NCI-H524 (cell line): ENCODE data around the gene MYO1C.

Experiments
- DNase-seq, 2 experiments: peaks; one replicate each; lab custom pipeline; 2025; lab: John Stamatoyannopoulos, UW

Gene MYO1C

DNA sequence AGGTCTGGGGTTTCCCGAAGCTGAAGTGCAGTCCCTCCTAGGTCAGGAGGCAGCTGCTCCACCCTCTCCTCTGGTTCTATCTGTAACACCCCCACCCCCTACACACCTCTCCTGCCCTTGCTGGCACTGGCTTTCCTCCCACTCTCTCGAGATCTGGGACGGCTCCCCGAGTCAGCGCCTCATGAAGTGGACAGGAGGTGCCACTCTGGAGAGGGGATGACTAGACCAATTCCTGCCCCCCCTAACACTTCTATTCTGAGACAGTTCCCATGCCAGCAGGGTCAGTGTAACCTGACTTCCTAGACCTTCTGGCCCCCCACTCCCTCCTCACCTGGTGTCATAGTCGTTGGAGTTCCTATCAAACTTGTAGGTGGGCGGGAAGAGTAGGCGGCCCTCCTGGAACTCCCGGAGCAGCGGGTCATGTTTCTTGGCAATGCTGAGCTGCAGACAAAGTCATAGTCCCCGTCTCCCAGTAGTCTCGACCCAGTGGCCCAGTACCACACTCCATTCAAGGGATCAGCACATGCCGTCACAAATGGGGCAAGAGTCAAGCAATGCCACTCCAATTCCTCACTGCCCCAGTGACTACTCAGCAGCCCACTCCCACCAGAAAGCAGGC is 14.3 kb upstream of the MYO1C start:
- DNase-seq = no peak

GRCh38 chr17:1505586-1505985 is 13.1 kb upstream of the MYO1C start:
- no peak for DNase-seq

DNA sequence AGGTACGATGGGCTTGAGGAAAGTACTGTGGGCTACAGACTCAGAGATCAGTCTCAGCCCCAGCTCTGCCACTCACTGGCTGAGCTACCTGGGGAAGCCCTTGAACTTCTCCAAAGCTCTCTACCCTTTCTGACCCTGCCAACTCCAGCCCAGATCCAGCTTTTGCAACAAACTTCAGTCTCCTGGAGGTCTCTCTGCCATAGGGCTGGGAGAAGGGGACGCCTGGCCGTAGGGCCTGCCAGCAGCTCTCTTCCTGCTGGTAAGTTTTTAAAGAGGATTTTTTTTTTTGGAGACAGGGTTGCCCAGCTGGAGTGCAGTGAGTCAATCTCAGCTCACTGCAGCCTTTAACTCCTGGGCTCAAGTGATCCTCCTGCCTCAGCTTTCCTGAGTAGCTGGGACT is 12.4 kb upstream of the MYO1C start:
- no peak for DNase-seq

DNA sequence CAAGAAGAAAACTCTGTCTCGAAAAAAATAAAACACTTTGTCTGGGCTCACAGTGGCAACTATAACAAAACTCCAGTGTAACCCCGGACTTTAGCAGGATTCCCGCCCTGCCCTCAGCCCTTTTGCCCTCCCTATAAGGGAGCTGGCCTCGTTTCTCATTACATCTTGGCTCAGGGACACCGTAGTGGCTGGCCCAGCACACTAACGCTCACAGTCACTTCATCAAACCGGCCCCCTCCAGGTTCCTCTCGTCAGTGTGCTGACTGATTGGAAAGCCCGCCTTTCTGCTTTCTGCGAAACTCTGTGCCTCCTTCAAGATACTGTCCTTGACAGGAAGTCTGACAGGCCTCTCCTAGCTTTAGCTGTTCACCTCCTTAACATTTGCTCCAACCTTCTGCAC is 11.2 kb upstream of the MYO1C start:
- DNase-seq = no peak

- no peak for DNase-seq
Measured at GRCh38 chr17:1498869-1499268, 6.4 kb upstream of the MYO1C start.

DNA sequence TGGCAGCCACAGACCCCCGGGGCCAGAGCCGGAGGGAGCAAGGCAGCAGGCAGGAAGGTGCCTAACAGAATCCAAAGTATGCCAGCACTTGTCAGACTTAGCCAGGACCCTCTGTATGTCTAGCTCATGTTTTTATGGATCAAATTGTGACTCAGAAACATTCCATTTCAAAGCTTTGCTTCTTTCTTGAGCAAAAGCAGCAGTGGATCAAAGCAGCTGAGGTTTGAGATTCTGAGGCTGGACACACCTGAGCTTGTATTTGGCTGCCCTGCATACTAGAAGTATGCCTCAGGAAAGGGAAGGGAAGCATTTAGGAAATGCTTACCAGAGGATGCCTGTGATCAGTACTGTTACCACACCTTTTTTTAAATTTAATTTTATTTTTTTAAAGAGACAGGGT is 5.7 kb upstream of the MYO1C start:
- no peak for DNase-seq

DNA sequence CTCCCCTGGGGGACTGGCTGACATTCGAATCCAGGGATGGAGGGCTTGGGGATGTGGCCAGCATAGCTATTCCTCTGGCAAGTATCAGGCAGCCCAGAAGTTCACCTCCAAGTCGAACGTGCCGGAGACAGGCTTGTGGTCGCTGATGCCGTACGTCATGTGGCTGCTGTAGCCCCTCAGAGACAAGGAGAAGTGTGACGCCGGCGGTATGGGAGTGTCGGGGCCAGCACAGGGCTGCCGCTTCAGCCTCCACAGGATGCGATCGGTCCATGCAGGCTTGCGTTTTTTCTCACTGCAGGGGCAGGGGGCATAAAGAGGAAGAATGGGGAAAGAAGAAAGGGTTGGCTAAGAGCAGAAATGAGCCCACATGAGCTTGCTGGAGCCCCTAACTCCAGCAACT is 5.3 kb upstream of the MYO1C start:
- DNase-seq = no peak

DNA sequence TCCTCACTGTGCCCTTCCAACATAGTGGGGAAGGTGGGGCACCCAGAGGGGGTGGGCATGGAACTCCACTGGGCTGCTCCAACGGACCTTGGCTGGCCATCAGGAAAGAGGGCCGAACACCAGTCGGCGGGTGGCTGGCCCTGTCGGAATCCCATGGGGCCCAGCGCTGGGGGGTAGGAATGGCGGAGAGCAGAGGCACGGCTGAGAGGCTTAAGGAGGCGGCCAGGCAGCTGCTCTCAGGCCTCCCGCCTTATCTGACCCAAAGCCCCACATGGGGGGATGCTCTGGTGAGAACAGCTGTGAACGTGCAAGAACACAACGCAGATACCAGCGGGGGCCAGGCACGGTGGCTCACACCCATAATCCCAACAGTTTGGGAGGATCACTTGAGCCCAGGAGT is 4.4 kb upstream of the MYO1C start:
- no peak for DNase-seq

- no peak for DNase-seq
Measured at GRCh38 chr17:1495265-1495989, 2.9 kb upstream of the MYO1C start.

DNA sequence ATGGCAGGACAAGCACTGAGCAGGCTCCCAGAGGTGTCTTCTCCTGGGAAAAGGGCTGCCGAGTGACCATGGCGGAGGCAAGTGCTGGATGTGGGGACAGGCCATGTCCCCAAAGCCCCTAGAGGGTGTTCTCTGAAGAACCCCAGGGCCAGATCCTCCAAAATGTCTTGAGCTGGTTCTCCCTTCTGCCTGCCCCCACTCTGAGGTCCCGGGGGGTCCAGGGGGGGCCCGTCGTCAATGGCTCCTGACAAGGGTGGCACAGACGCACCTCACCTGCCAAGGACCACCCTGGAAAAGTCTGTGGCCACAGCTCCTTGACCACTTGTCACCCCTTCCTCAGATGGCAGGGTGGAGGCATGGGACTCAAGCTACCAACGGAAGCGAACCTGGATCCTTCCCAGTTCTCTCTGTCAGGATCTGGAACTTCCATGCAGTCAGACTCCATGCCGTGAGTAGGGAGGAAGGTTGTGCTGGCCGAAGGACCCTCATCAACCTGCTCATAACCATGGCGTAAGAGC is 2.3 kb upstream of the MYO1C start:
- no peak for DNase-seq

- DNase-seq = no peak
Measured at GRCh38 chr17:1494203-1494602, 1.7 kb upstream of the MYO1C start.

DNA sequence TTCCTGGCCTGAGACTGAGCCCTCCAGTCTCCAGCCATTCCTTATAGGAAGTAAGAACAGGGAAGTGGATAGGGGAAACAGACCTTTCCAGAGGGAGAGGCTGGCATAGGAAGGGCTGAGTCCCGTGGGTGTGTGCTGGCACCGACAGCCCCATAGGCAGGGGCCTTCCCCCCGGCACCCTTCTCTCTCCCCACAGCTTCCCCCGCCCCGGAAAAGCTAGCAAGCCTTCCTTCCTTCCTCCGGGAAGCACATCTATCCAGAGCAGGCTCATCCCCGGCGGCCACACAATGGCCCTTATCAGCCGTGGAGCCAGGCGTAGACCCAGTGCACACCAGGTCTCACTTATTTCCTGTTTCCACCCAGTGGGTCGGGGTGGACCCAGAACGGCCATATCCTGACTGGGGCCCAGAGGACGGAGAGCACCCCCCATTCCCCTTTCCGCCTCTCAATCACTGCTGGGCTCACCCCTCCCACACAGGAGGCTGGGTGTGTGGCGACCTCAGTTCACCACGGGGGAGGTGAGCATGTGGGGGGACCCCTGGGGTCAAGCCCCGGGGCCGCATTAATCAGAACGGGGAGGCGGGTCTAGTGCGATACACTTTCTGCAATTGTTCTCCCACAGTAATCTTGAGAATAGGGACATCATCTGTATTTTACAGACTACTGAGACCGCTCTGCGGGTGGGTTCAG is 950 bp upstream of the MYO1C start:
- no peak for DNase-seq

DNA sequence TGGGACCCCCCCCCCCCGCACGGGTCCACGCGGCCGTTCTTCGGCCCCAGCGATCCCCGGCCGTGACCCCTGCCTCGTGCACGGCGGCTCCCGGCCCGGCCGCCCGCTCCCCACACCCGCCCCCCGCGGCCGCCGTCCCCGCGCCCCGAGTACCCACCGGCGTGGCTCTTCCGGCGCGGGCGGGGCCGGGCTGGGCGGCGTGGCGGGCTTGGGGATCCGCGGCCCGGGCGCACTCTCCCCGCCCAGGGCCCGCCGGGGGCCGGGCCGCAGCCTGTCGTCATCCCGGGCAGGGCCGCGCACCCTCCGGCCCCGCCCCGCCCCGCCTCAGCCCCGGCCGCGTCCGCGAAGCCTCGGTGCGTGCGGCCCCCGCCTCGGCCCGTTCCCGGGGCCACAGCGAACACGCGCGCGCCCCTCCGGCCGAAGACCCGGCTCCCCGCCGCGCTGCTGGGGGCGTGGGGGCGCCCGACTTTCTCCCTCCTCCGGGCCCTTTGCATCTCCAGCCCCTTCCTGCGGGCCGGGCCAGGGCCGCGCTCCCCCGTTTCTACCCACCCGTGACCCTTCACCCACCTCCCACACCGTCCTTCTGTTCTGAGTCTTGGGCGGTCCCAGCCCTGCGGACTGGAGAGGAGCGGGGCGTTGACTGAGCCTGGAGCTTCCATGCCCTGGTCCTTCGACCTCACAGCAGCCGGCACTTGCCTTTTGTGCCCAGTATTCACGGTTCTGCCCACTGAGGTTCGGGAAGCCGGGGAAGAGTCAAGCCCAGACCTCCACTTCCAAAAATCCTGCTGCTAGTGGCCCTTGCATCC is 840 bp downstream of the MYO1C start:
- DNase-seq = no peak

- DNase-seq = peak in 1 of 2 experiments; percentile 53
Measured at GRCh38 chr17:1490643-1491442, 1.6 kb downstream of the MYO1C start.

DNA sequence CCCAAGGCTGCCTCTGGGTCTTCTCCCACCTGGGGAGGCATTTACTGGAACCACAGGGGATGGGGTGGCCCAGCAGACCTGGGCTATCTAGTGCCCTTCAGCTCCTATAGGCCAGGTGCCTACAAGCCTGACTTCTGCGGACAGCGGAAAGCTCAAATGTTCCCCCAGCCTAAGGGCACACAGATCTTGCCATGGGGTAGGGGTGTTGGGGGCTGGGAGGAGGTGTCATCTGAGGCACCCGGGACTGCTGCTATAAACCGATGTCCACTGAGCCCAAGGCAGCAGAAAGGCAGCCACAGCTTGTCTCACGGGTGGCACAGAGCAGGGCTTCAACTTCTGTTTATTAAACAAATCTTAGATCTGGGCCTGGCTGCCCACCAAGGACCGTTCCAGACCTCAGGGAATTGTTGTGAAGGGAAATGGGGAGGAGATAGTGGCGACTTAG is 3.6 kb downstream of the MYO1C start:
- no peak for DNase-seq

DNA sequence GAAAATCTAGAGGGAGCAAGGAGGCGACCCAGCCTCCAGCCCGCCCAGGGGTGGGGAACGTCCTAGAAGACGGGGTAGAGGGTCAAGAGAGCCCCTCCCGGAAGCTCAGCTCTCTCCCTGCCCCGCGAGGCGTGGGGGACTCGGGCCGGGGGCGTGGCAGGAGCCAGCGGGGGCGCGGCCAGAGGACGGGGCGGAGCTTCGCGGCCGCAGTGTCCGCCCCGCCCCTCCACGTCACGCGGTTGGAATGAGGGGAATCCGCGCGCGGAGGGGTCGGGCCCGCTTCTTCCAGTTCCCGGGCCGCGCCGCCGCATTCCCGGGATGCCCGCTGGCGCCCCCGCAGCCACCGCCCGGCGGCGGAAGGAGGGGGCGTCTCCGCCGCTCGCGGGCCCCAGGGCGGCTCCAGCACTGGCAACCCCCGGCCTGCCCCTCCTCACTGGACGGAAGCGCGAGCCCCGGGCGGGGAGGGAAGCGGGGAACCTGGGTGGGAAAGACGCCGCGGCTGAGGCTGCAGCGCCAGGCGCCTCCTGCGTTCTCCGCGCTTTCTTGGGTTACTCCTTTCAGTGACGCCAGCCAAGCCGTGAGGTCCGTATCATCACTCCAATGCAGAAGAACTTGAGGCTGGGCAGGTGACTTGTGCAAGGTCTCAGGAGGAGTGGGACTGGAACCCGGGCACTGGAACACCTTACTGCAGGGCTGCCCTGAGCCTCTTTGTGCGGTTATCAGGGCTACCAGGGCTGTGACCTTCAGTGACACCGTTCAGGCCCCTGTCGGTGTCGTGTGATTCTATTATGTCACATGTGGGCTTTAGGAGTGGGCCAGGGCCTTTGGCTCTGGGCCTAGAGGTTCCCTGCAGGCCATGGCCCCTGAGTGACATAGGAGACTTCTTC is 4.3 kb downstream of the MYO1C start:
- DNase-seq = peak in 1 of 2 experiments; percentile 24

DNA sequence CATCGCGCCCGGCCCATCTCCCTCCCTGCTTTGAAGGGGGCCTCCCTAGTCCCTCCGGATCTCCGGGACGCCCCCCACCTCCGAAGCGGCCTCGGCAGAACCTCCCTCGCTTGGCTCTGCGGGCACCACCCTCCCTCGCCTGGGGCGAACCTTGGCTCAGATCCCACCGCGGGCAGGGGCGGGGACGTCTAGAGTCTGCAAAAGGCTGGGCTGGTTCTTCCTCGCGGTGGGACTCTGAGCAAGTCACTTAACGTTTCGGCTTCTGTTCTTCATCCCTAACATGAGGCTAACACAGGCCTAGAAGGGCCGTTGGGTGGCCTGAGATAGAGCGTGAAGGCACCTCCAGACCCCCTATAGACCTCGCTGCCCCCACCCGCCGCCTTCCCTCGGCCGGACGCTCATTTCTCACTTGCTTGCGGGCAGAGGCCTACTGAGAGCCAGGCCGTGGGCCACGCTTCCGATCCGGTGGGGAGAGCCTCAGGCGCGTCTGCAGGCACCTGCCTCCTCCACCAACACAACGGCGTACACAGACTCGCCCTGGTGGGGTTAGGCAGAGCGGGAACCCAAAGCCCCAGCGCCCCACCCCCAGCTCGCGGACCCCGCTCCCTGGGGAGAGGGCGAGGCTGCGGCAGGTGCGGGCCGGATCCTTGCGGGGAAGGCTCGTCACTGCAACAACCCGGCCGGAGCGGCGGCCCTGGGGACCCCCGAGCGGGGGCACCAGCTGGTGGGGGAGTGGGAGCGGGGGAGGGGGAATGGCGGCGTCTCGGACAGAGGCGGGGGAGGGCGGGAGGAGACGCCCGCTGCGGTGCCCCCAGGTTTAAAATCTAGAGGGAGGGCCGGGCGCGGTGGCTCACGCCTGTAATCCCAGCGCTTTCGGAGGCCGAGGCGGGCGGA is 5.4 kb downstream of the MYO1C start:
- DNase-seq = peak in 1 of 2 experiments; percentile 28

GRCh38 chr17:1485423-1486376 is 6.8 kb downstream of the MYO1C start:
- no peak for DNase-seq
